ENCODE data around the gene DIO3.
"Not testable (repeated sequence)": the region's sequence is repeated elsewhere in the genome, so short reads cannot be mapped to it uniquely, and the experiment has no call there.

DIO3 gene

DNA sequence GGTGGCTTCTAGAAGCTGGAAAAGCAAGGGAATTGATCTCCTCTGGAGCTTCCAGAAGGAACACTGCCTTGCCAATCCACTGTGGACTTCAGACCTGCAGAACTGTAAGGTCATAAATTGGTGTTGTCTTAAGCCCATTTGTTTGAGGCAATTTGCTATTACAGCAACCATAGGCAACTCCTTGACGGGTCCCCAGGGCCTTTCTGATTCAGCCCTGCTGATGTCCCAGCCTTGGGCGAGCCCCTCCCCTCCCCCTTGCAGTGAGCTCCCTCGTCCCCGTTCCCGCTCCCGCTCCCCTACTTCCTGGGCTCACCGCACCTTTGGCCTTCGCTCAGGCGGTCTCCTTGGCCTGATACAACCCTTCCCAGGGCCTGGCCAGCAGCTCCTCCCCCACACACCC lies 18.9 kb upstream of the DIO3 start:
- DNase-seq (ENCODE audit: low spot score), result no peak

DNA sequence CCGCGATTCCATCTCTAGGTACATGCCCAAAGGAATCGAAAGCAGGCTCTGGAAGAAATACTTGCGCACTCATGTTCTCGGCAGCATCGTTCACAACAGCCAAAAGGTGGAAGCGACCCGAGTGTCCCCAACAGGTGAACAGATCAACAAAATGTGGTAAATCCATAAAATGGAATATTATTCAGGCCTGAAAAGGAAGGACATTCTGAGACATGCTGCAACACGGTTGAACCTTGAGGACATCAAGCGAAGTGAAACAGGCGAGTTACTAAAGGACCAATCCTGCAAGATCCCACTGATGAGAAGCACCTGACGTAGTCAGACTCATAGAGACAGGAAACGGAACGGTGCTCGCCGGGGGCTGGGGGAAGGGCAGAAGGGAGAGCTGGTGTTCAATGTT lies 17.5 kb upstream of the DIO3 start:
- no peak for DNase-seq (ENCODE audit: low spot score)

DNA sequence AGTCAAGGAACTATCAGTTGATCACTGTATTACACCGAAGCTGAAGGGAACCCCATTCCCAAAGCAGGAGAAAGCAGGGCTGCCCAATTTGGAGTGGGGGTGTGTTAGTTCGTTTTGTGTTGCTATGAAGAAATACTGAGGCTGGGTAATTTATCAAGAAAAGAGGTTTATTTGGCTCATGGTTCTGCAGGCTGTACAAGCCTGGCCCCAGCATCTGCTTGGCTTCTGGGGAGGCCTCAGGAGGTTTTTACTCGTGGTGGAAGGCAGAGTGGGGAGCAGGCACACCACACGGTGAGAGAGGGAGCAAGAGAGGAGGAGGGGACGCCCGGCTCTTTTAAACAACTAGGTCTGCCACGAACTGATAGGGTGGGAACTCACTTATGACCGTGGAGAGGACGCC lies 16.7 kb upstream of the DIO3 start:
- DNase-seq (ENCODE audit: low spot score), result no peak

DNA sequence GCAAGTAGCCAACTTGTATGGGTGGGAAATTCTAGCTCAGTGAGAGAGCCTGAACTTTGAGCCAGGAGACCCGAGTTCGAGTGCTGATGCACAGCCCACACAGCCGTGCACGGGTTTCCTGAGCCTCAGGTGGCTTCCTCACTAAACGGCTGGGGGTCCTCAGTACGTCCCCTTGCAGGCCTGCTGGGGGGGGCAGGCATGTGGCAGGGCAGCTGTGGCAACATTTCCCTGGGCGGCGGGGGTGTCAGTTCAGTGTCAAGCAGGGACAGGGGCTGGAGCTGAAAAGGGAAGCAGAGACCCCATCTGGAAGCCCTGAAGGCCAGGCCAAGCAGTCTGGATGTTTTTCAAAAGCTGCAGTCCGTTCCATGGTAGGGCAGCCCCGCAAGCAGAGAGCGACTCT lies 14.6 kb upstream of the DIO3 start:
- DNase-seq (ENCODE audit: low spot score), result no peak

DNA sequence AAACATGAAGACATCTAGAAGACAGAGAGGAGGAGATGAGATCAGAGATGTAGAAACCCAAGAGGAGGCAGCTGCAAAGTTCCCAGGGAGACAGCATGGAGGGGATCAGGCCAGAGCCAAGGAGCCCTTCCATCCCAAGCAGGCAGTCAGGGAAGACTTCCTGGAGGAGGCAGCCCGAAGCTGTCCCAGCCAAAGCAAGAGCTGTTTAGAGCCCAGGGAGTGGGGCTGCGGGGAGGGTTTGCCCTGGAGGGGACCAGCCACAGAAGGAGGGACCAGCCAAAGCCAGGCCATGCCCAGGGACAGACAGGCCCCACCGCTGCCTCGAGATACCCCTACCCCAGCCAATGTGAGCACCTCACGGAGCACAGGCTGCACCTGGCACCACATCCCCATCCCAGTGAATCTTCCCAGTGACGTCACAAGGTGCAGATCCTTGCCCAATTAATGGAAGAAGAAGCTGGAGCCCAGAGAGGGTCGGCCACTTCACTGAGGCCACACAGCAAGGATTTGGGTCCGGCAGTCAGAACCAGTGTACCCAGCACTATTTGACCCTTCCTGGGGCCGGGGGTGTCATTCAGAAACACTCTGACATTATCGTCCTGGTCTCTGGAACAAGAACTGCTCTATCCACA lies 14.1 kb upstream of the DIO3 start:
- no peak for DNase-seq (ENCODE audit: low spot score)

DNA sequence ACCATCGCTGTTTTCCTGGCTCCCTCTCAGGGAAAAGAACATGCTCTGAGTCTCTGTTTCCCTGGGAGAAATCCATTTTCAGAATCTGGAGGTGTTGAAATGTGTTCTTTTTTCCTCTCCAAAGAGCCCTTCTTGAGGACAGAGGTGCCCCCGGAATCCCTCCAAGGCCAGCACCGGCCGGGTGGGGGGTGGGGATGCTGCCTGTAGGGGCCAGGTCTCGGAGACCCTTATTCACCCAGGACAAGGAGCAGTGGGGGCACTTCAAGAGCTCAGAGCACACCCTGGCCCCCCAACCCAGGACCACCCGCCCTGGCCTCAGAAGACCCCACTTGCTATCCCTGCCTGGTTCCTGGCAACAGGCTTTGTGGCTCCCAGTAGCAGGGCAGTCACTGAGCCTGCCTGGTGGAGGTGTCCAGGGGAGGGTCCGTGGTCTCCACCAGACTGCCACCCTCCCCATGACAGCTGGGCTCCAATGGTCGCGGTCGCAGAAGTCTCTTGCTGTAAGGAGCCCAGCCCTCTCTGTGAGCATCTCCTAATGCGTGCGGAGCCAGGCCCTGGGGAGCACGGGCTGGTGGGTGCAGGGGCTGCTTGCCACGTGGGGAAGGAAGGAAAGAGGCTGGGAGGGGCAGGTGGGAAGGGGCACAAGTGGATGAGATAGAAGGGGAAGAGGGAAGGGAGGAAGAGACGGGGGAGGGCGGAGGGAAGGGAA lies 13.2 kb upstream of the DIO3 start:
- DNase-seq (ENCODE audit: low spot score), result no peak

DNA sequence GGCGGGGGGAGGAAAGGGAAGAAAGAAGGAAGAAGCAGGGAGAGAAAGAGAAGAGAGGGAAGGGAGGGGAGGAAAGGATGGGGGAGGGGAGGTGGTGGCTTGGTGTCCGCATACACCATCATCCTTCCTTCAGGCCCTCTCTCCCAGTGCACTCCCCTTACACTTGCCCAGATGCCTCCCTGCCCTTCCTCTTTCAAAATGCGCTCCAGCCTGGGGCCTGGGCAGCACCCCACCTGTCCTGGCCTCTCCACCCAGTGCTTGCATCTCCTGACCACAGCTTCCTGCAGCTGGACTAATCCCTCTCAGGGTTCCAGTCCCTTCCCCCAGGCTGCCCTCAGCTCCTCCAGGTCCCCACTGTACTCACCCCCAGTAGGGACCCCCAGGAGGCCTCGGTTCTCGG lies 12.6 kb upstream of the DIO3 start:
- DNase-seq (ENCODE audit: low spot score), result no peak

DNA sequence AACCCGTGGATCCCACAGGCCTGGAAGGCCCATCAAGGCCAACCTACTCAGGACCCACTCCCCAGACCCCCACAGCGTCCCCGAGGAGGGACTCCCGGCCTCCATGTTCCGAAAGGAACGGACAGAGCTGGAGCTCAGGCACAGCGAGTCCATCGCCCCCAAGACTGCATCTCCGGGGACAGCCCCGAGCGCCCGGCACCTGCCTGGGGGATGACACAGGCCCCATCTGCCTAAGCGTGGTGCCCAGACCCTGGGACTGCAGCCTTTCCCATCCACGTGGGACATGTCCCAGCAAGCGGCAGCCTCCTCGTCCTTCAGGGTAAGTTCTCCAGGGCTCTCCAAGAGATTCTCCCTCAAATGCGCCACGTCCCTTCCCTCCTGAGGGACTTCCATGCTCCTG lies 12.1 kb upstream of the DIO3 start:
- DNase-seq (ENCODE audit: low spot score), result no peak

DNA sequence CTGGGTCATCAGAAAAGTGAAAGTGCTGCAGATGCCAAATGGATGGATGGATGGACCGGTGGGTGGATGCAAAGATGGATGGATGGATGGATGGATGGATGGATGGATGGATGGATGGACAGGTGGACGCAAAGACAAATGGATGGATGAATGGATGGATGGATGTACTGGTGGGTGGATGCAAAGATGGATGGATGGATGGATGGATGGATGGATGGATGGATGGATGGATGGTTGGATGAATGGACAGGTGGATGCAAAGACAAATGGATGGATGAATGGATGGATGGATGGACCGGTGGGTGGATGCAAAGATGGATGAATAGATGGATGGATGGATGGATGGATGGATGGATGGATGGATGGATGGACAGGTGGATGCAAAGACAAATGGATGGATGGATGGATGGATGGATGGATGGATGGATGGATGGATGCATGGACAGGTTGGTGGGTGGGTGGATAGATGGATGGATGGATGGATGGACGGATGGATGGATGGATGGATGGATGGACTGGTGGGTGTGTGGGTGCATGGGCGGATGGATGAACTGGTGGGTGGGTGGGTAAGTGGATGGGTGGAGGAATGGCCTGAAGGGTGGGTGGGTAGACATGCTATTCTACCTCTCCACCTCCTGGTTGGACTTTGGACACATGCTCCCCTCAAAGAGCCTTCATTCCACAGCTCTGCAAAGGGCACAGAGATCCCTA lies 10.9 kb upstream of the DIO3 start:
- not testable (repeated sequence) for DNase-seq (ENCODE audit: low spot score)

DNA sequence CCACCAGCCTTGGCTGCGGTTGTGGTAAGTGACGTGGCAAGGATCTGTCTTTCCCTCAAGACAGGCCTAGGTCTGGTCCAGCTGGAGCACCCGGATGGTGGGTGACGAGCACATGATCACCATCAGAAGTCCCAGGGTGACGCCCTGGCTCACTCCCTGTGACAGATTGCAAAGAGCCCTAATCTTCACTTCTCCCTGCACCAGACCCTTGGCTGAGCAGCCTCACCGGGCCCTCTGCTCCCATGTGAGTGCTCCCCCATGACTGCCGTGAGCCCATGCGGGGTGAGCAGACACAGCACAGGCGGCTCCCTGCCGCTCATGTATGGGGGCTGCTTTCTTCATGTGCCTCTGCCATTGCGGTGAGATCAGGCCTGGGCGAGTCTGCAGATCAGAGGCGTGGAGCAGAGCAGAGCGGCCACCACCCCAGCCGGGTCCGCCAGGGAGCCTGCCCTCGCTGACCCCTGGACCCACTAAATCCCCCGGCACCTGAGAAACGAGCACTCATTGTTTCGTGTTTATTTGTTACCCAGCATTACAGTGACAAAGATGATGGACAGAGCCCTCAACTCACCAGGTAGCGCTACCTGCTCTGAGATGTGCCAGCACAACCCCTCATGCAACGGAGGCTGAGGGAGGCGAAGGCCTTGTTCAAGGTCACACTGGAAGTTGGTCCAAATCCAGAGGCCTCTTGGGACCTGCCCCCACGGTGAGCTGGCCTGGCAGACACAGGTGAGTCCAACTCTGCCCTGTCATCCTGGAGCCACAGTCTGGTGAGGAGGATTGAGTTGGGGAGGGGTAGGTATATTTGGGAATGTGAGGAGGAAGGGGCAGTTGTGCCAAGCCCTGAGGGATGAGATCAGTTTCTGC lies 9.3 kb upstream of the DIO3 start:
- DNase-seq (ENCODE audit: low spot score), result no peak

DNA sequence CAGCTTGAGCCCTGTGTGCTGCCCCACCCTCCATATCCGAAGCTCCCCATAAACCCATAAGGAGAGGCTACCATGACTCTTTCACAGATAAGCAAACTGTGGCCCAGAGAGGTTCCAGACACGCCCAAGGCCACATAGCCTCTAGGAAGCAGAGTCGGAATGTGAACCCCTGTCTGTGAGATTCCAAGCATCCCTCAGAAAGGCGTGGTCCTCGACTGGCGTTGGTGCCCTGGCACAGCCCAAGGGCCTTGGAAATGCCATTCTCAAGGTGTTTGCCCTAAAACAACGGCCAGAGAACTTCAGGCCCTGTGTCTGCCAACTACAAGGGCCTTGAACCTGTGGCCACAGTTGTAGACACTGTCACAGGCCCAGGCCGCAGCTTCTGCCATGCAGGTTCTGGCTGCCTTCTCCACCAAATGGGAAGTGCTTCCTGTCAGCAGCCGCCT lies 8.5 kb upstream of the DIO3 start:
- DNase-seq (ENCODE audit: low spot score), result no peak

DNA sequence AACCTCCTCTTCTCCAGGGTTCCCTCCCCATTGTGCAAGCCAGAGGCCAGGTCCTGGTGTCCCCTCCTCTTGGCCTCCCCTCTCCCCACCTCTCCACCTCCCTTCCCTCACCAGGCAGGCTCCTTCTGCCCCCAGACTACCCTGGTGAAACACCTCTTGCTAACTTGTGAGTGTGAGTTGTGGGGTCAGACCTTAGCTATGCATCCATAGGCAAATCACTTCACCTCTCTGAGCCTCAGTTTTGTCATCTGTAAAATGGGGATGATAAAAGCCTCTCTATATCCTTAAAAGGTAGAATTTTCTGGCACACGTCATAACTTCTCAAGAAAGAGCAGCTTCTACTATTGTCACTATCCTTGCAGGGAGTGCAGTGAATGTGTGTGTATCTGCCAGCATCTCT lies 7.9 kb upstream of the DIO3 start:
- no peak for DNase-seq (ENCODE audit: low spot score)

DNA sequence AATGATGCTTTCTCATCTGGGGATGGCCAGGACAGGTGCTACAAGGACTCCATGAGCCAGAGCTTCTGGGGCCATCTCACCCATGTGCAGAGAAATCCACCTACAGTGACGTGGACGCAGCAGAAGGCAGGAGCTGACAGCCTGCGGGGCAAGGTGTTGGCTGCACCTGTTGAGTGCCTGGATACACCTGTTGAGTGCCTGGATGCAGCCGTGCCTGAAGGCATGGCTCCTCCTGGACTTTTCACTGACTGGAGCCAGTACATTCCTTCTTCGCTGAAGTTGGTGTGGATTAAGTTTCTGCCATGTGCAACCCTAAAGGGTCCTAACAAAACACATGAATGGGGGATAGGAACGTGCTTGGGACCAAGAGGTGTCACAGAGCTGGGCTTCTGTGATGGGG lies 7.4 kb upstream of the DIO3 start:
- DNase-seq (ENCODE audit: low spot score), result no peak

DNA sequence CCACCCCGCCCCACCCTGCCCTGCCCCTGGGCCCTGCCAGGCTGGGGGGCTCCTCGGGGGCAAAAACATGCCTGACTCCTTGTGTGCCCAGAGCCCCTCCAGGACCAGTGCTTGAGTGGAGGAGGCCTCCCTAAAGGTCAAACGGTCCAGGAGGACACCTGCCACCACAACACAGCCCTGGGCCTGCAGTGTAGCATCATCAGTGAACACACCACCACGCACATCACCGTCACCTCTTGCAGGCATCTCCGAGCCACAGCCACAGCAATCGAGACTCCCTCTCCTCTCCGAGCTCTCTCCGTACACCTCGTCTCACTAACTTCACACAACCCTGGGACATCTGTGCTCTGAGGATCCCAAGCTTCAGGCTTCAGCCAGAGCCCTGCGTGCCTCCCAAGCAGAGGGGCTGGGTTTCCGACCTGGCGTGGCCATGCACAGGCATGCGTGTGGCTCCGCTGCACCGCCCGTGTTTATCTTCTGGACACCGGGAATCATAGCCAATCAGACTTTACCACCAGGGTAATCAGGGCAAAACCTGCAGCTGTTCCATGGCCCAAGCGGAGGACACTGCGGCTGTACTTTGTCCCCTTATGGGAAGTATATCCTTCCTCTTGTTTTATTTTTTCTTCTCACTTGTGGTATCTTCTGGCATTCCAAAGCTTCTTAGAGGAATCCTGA lies 6.2 kb upstream of the DIO3 start:
- DNase-seq (ENCODE audit: low spot score), result no peak

DNA sequence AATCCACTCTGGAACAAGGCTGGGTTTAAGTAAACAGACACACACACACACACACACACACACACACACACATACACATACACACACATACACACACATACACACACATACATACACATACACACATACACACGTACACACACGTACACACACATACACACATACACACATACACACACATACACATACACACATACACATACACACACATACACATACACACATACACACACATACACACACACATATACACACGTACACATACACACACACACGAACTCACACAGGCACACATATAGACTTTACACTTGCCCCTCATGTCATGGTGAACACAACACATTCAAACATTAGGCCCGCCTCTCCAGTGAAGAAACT lies 5.6 kb upstream of the DIO3 start:
- not testable (repeated sequence) for DNase-seq (ENCODE audit: low spot score)

DNA sequence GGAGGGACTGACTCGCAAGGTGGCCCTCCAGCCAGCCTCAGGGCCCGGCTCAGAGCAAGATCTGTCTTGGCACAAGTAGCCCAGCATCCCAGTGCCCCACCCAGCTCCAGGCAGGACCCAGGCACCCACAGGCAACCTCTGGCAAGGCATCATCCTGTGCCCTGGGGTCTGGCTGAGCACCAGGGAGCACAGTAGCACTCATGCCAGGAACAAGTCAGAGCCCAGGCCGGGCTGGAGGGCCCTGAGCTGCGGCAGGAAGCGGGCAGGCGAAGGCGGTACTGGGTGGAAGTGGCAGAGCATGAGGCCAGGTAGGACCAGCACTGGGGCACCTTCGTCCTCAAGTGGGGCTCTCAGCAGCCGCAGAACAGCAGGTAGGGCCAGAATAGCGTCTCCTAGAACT lies 5.2 kb upstream of the DIO3 start:
- DNase-seq (ENCODE audit: low spot score), result no peak

DNA sequence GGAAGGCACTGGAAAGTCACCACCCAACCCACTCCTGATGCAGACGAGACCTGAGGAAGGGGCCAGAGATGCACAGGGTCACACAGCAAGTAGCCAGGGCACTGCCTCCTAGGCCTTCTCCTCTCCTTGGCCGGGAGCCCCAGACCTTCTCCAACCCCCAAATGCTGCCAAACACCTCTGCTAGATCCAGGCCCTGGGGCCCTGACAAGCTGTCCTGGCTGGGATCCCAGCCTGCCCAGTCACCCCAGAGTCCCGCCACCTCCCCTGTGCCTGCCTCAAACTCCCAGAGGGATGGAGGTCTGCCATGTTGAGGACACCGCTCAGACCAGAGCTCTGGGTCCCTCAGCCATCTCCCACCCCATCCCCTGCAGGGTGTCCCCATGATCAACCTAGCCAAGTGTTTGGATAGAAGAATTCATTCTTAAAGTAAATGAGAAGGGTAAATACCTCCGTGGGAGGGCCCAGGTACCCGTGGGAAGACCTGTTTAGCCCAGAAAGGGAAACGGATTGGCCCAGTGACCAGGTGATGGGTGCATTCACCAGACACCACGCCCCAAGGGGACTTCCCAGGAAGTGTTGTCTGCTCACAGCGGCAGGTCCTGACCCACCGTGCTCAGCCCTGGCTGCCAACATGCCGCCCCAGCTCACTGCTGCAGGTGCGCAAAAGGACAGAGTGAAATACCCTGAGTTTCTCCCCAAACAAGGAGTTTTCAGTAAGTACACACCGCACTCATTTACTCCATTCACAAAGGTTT lies 4.6 kb upstream of the DIO3 start:
- no peak for DNase-seq (ENCODE audit: low spot score)

DNA sequence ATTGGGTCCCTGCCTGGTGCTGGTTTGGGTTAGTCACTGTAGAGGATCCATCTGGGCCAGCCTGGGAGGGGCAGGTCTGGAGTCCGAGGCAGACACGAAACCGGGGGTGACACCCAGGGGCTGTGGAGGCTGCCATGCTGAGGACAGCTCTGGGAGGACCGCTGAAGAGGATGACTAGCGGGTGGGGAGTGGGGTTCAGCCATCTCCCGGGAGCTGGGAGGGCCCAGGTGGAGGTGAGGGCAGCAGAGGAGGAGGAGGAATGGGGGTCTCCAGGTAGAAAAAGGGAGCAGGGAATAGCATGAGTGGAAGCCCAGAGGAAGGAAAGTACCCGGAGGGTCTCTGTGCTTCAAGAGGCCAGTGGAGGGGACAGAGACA lies 4.0 kb upstream of the DIO3 start:
- DNase-seq (ENCODE audit: low spot score), result no peak

DNA sequence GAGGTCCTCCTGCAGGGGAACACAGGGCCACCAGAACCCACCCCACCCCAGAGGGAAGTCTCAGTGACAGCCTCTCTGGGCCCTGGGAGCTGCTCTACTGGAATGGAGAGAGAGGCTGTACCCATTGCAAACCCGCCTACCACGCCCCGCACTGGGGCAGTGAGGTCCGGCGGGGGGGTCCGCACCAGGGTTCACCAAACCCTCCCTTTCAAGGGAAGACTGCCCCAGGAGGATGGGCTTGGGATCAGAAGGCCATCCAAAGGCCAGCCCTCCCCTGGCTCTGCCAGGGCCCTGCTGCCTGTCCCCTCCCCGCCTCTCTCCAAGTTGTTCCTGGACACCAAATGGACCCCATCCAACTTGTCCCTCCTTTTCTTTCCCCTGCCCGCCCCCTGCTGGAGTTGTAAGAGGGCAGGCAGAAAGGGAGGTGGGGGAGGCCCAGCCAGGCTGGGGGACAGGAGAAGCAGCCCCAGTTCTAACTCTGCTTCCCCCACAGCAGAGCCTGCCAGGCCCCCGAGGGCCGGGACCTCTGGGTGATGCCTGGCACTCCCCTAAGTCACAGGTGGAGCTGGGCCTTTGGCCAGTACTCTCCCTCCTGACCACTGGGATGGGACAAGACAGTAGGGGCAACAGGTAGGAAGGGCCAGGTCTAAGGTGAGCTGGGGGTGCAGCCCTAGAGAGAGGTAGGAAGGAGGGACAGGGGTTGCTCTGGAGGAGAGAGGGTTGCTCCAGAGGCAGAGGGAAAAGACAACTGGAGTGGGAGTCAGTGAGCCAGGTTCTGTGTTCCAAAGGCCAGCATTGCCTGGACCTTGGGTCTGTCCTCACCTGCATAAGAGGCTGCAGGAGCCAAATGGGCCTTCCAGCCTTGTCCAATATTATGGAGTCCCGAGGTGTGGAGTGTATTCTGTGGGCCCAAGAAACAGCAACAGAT lies 3.2 kb upstream of the DIO3 start:
- DNase-seq (ENCODE audit: low spot score), result no peak

DNA sequence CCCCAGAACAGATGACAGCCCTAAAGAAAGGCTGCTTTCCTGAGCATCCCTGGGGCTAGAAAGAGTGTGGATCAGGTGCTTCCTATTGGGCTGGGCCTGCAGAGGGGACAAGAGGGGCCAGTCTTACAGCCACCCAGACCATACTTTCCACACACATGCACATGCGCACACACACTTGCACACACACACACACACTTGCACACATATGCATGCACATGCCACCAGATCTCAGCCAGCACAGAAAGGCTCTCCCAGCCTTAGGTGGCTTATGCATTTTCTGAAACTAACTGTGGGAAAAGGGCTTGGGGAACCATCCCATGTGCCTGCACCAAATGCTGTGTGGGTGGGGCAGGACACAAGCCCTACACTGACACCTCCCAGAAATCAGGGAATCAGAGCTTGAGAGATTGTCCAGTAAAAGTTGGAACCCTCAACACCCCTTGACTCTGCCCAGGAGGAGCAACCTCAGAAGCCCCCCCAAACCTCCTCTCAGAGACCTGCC lies 2.5 kb upstream of the DIO3 start:
- no peak for DNase-seq (ENCODE audit: low spot score)

Data from NAMALWA (cell line).